Liver (tissue), 9 donors: ENCODE data around the gene ZNRD2. TPM values are rescaled to one million over a fixed set of nuclear protein-coding genes. Genes with fewer than 3 reads are reported as not detected.

ENCODE experiments used
- DNase-seq: peaks from one replicate; pipeline ENCODE4 v3.0.0-alpha.2; 2017; ENCODE audit warnings: low spot score
- H3K27ac ChIP-seq, 2 donors: one replicate each; pipeline ENCODE4 v1.7.0; 2013; ENCODE audit warnings: inconsistent platforms in 2 of 2, low read length in 2 of 2, control low read depth in 1 of 2, low read depth in 1 of 2, mild to moderate bottlenecking in 1 of 2
- H3K27me3 ChIP-seq, 4 donors: one replicate each; pipeline versions ENCODE4 v1.6.1 to v1.7.0; 2013; ENCODE audit warnings: low read length in 3 of 4, inconsistent platforms in 1 of 4, mild to moderate bottlenecking in 1 of 4, moderate library complexity in 1 of 4; ENCODE audit not compliant: control insufficient read depth in 4 of 4, insufficient read depth in 4 of 4
- H3K36me3 ChIP-seq, 4 donors: one replicate each; pipeline versions ENCODE4 v1.6.1 to v1.7.0; 2013; ENCODE audit warnings: low read length in 3 of 4, mild to moderate bottlenecking in 3 of 4, low read depth in 1 of 4, moderate library complexity in 1 of 4; ENCODE audit not compliant: control insufficient read depth in 4 of 4, insufficient read depth in 3 of 4
- H3K4me1 ChIP-seq, 4 donors: one replicate each; pipeline versions ENCODE4 v1.6.1 to v1.7.0; 2013; ENCODE audit warnings: low read length in 3 of 4, mild to moderate bottlenecking in 3 of 4, moderate library complexity in 1 of 4; ENCODE audit not compliant: control insufficient read depth in 4 of 4, insufficient read depth in 4 of 4
- H3K4me3 ChIP-seq, 3 donors: one replicate each; pipeline versions ENCODE4 v1.6.1 to v1.7.0; 2013; ENCODE audit warnings: low read length in 3 of 3, control low read depth in 1 of 3, low read depth in 1 of 3, mild to moderate bottlenecking in 1 of 3
- H3K9ac ChIP-seq, 2 donors: one replicate each; pipeline ENCODE4 v1.7.0; 2013; ENCODE audit warnings: low read length in 2 of 2, mild to moderate bottlenecking in 2 of 2, moderate library complexity in 2 of 2, control low read depth in 1 of 2, low read depth in 1 of 2
- H3K9me3 ChIP-seq, 4 donors: one replicate each; pipeline versions ENCODE4 v1.6.1 to v1.7.0; 2013; ENCODE audit warnings: low read length in 3 of 4; ENCODE audit not compliant: control insufficient read depth in 4 of 4
- EGR1 ChIP-seq, 2 donors: IDR thresholded peaks; 2 replicates each; pipeline ENCODE4 v1.6.1; 2016 to 2018; ENCODE audit warnings: antibody characterized with exemption in 2 of 2, low read depth in 2 of 2
- FOXA1 ChIP-seq: IDR thresholded peaks from 2 replicates; pipeline ENCODE4 v1.6.1; 2016; ENCODE audit warnings: antibody characterized with exemption
- FOXA2 ChIP-seq: IDR thresholded peaks from 2 replicates; pipeline ENCODE4 v1.6.1; 2016; ENCODE audit warnings: antibody characterized with exemption
- GABPA ChIP-seq, 2 donors: IDR thresholded peaks in 1 of 2; conservative IDR thresholded peaks in 1 of 2; 2 replicates each; pipeline ENCODE4 v1.6.1; 2016; ENCODE audit warnings: antibody characterized with exemption in 2 of 2, mild to moderate bottlenecking in 1 of 2, moderate library complexity in 1 of 2
- HNF4A ChIP-seq, 2 donors: conservative IDR thresholded peaks; 2 replicates each; pipeline ENCODE4 v1.6.1; 2016; ENCODE audit warnings: antibody characterized with exemption in 2 of 2, mild to moderate bottlenecking in 2 of 2
- JUND ChIP-seq, 2 donors: IDR thresholded peaks; 2 replicates each; pipeline ENCODE4 v1.6.1; 2016; ENCODE audit warnings: antibody characterized with exemption in 2 of 2
- NR2F2 ChIP-seq: IDR thresholded peaks from 2 replicates; pipeline ENCODE4 v1.6.1; 2016; ENCODE audit warnings: antibody characterized with exemption
- RAD21 ChIP-seq, 2 donors: IDR thresholded peaks; 2 replicates each; pipeline ENCODE4 v1.6.1; 2016; ENCODE audit warnings: antibody characterized with exemption in 2 of 2, mild to moderate bottlenecking in 2 of 2
- REST ChIP-seq: IDR thresholded peaks from 2 replicates; pipeline ENCODE4 v1.6.1; 2016; ENCODE audit warnings: antibody characterized with exemption, mild to moderate bottlenecking
- RXRA ChIP-seq, 2 donors: IDR thresholded peaks; 2 replicates each; pipeline ENCODE4 v1.6.1; 2017 to 2018; ENCODE audit warnings: antibody characterized with exemption in 2 of 2, mild to moderate bottlenecking in 1 of 2
- SP1 ChIP-seq: IDR thresholded peaks from 2 replicates; pipeline ENCODE4 v1.6.1; 2018; ENCODE audit warnings: antibody characterized with exemption, mild to moderate bottlenecking
- TAF1 ChIP-seq: conservative IDR thresholded peaks from 2 replicates; pipeline ENCODE4 v1.6.1; 2016; ENCODE audit warnings: antibody characterized with exemption, mild to moderate bottlenecking
- YY1 ChIP-seq: IDR thresholded peaks from 2 replicates; pipeline ENCODE4 v1.6.1; 2016; ENCODE audit warnings: antibody characterized with exemption, mild to moderate bottlenecking
- WGBS: extraction: QIAGEN DNeasy Blood & Tissue Kit; methylation state at CpG from one replicate; pipeline ENCODE4 v1.1.7; 2013; 5-methylcytosine and 5-hydroxymethylcytosine counted together
- polyA plus RNA-seq, 2 donors: library from polyadenylated mRNA; stranded (reverse) in 1 of 2; unstranded in 1 of 2; fragments of 200-250 nt in 1 of 2; fragments of >200 nt in 1 of 2; fragmentation: Nextera tagmentation in 1 of 2; extraction: Ambion mirVana in 1 of 2; gene quantifications; one replicate each; pipeline versions ENCODE4 v1.2.1 to v1.2.3, GENCODE V29; 2013 to 2015
- total RNA-seq, 2 donors: library from RNA; depleted of rRNA; stranded (reverse); fragments of >200 nt; gene quantifications; one replicate each; pipeline ENCODE4 v1.2.3, GENCODE V29; 2014
- TF ChIP-seq, protein P1 (sequence below): IDR thresholded peaks from 2 replicates; pipeline ENCODE4 v1.6.1; 2016; ENCODE audit warnings: antibody characterized with exemption
- TF ChIP-seq, protein P2 (sequence below): IDR thresholded peaks from 2 replicates; pipeline ENCODE4 v1.6.1; 2016; ENCODE audit warnings: antibody characterized with exemption
- TF ChIP-seq, protein P3 (sequence below): IDR thresholded peaks from 2 replicates; pipeline ENCODE4 v1.6.1; 2016; ENCODE audit warnings: antibody characterized with exemption
- TF ChIP-seq, protein P4 (sequence below): fragments of 150-350 bp; IDR thresholded peaks from 2 replicates; pipeline ENCODE4 v1.5.1; 2017; ENCODE audit warnings: improper control_type of control experiment, low read depth, low read length; ENCODE audit not compliant: missing input control
- donor health status: healthy.
- donor health status: healthy.
- donor health status: healthy.
- donor health status: healthy.
- donor health status: healthy.

The ZNRD2 gene
- total and polyA plus RNA-seq, 4 donors: 18.2 to 39.5 (median 28.0) TPM

GRCh38 chr11:65598258-65598699, 28.0 kb downstream of the ZNRD2 start:
- DNase-seq: no peak

More at GRCh38 chr11:65598258-65598699, 28.0 kb downstream of the ZNRD2 start:
- peaks cover 0 to 36% (median 15%) of the 10 kb centered on the region in 4 donors for H3K36me3 ChIP-seq
- H3K4me3 ChIP-seq: no peak overlapping the region
- no peaks in the 10 kb centered on the region for H3K27me3 ChIP-seq
- WGBS: 93% methylated on average over 16 of the region's 16 CpGs
- H3K27ac ChIP-seq: no peak overlapping the region
- TF ChIP-seq FOXA2 (no peak), YY1 (no peak), TAF1 (no peak), HNF4A (conservative IDR thresholded peaks at IDR 0.05) (no peak), FOXA1 (no peak), JUND (IDR thresholded peaks at IDR 0.05) (no peak), NR2F2 (no peak), EGR1 (IDR thresholded peaks at IDR 0.05; ENCODE audit: low read depth in 2 of 2) (no peak), RXRA (IDR thresholded peaks at IDR 0.05) (no peak), GABPA (IDR thresholded peaks at IDR 0.05 in 1 of 2, conservative IDR thresholded peaks at IDR 0.05 in 1 of 2) (no peak), SP1 (no peak), REST (no peak), RAD21 (IDR thresholded peaks at IDR 0.05) (no peak)
- TF ChIP-seq, protein P1, sequence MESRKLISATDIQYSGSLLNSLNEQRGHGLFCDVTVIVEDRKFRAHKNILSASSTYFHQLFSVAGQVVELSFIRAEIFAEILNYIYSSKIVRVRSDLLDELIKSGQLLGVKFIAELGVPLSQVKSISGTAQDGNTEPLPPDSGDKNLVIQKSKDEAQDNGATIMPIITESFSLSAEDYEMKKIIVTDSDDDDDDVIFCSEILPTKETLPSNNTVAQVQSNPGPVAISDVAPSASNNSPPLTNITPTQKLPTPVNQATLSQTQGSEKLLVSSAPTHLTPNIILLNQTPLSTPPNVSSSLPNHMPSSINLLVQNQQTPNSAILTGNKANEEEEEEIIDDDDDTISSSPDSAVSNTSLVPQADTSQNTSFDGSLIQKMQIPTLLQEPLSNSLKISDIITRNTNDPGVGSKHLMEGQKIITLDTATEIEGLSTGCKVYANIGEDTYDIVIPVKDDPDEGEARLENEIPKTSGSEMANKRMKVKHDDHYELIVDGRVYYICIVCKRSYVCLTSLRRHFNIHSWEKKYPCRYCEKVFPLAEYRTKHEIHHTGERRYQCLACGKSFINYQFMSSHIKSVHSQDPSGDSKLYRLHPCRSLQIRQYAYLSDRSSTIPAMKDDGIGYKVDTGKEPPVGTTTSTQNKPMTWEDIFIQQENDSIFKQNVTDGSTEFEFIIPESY: no peak
- TF ChIP-seq, protein P2, sequence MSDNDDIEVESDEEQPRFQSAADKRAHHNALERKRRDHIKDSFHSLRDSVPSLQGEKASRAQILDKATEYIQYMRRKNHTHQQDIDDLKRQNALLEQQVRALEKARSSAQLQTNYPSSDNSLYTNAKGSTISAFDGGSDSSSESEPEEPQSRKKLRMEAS: no peak
- TF ChIP-seq, protein P3, sequence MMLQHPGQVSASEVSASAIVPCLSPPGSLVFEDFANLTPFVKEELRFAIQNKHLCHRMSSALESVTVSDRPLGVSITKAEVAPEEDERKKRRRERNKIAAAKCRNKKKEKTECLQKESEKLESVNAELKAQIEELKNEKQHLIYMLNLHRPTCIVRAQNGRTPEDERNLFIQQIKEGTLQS: no peak
- TF ChIP-seq, protein P4, sequence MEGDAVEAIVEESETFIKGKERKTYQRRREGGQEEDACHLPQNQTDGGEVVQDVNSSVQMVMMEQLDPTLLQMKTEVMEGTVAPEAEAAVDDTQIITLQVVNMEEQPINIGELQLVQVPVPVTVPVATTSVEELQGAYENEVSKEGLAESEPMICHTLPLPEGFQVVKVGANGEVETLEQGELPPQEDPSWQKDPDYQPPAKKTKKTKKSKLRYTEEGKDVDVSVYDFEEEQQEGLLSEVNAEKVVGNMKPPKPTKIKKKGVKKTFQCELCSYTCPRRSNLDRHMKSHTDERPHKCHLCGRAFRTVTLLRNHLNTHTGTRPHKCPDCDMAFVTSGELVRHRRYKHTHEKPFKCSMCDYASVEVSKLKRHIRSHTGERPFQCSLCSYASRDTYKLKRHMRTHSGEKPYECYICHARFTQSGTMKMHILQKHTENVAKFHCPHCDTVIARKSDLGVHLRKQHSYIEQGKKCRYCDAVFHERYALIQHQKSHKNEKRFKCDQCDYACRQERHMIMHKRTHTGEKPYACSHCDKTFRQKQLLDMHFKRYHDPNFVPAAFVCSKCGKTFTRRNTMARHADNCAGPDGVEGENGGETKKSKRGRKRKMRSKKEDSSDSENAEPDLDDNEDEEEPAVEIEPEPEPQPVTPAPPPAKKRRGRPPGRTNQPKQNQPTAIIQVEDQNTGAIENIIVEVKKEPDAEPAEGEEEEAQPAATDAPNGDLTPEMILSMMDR: no peak
- no peak overlapping the region for H3K9ac ChIP-seq
- no peaks in the 10 kb centered on the region for H3K9me3 ChIP-seq
- no peaks in the 10 kb centered on the region for H3K4me1 ChIP-seq
